Endometrium (tissue), 2 donors: Measurements from ENCODE around the gene THSD4.
A peak's percentile ranks its signal among the peaks of the same experiment; 100 is the strongest.
"Not testable (repeated sequence)": the region's sequence is repeated elsewhere in the genome, so short reads cannot be mapped to it uniquely, and the experiment has no call there.

Experiments used
- FAIRE-seq: peaks from 2 replicates; lab custom pipeline; 2012; peaks lifted over from hg19 to GRCh38; lab: Jason Lieb, UNC
- donor health status: control.
- donor health status: control.

THSD4 gene

DNA sequence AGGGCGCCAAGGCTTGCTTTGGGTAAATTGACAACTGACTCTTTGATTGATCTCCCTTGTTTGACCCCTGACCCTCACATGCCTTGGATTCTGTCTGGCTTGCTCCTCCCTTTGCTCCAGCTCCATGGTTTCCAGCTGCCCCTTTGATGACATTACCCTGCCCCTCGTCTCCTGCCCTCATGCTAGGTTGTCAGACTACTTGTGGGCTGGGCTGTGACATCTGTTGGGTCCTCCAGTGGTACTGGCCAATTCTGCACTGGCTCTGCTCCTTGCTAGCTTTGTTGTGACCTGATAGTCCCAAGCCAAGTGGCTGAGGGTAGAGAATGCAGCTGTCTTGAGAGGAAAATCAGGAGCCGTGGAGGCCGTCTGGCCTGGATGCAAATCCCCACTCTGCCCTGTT lies 6.2 kb downstream of the THSD4 start:
- FAIRE-seq, result no peak

DNA sequence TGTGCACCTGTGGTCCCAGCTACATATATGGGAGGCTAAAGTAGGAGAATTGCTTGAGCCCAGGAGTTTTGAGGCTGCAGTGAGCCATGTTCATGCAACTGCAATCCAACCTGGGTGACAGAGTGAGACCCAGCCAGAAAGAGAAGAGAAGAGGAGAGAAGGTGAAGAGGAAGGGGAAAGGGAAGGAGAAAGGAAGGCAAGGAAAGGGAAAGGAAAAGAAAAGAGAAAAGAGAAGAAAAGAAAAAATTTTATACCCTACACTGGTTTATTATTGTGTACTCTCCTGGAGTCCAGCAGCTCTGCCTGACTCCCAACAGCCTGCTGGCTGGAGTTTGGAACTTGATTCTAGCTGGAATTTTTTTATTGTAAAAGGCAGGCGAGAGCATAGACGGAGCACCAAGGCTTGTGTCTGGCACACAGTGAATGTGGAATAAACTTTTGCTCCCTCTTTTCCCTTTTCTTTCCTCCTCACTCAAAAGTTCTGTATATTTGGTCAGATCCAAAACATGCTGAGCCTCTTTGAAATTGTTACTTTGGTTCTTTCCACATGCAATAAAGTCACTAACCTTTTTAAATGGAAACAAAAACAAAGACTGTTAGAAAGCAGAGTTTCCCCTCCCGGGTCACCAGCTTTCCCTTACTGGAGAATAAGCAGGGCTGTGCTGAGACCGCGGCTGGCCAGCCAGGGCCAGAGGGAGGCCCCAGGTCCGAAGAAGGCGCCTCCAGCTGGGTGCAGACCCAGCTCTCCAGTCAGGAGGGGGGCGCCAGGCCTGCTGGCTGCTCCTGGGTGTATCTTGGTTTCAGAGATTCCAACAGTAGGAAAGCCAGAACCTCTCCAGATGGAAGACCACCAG lies 9.9 kb downstream of the THSD4 start:
- peak; percentile 91 for FAIRE-seq

DNA sequence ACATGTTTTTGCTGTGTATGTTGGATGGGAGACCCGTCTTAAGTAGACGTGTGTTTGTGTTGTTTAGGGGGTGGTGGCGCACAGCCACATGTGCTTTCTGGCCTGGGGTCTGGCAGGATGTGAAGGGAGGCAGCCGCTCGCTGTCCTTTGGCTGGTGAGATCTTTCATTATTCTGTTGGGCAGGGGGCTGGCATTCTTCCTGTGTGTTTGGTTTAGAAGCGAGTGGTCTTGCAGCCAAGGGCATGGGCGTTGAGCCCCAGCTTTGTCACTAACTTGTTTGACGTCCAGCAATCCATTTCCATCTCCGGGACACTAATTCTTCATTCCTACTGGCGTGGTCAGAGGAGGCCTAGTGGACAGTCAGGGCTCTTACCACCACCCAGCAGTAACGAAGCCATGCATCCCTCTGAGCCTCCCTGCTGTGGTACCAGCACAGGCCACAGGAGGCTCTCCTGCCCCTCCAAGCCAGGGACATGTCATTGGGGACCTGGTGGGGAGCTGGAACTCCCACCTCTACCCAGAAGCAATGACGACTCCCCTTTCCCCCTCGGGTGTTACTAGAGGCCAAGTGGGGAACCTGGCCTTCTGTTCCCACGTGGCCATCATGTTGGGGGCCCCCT lies 10.7 kb downstream of the THSD4 start:
- no peak for FAIRE-seq

DNA sequence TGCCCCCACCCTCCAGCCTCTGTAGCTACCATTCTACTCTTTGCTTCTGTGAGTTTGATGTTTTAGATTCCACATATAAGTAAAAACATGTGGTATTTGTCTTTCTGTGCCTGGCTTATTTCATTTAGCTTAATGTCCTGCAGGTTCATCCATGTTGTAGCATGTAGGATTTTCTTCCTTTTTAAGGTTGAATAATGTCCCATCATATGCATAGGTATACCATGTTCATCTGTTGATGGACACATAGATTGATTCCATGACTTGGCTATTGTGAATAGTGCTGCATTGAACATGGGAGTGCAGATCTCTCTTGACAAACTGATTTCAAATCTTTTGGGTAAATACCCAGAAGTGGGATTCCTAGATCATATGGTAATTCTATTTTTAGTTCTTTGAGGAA lies 11.8 kb downstream of the THSD4 start:
- FAIRE-seq, result no peak

DNA sequence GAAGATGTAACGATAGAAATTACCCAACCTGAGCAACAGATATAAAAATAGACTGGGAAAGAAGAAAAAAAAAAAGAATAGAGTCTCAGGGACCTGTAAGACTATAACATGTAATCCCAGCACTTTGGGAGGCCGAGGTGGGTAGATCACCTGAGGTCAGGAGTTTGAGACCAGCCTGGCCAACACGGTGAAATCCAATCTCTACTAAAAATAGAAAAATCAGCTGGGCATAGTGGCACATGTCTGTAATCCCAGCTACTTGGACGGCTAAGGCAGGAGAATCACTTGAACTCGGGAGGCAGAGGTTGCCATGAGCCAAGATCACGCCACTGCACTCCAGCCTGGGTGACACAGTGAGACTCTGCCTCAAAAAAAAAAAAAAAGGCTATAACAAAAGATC lies 12.9 kb downstream of the THSD4 start:
- not testable (repeated sequence) for FAIRE-seq

DNA sequence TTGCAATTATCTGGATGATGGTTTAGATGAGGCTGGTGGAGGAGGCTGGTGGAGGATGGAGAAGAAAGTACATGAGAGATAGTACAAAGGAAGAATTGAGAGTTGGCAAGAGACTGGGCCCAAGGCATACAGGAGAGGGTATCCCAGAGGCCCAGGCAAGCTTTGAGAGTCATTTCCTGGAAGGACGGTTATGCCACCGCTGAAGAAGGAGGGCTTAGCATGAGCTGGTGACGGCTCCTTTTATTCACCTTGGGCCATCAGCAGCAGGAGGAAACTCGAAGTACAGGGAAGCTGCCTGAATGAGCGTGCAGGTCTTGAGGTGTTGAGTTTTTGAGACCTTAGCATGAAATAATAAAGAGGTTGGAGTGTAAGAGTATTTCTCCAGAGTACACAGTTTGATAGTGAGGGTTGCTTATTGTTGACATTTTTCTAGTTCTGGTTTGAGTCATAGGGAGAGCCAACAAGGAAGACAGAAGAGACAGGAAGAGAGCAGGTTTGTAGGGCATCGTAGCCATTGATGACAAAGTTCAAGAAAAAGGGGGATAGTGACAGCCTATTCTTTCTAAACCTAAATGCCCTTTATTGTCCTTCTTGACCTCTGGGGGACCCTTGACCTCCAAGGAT lies 13.8 kb downstream of the THSD4 start:
- no peak for FAIRE-seq

DNA sequence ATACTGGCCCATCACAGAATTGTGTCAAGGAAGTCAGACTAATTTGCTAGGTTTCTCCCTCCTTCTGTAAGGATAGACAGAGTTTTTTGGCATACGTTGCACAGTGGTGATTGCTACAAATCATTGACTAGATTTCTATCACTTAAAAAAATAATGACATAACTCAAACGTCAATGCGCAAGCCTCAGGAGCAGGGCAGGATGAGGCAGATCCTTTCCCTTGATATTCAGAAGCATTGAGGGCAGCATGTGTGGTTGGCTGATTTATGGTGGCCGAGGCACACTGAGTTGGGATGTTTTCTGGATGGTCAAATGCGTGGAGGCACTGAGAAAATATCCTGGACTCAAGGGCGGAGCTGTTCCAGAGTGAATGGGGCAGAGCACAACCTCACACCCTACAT lies 14.4 kb downstream of the THSD4 start:
- FAIRE-seq, result no peak

DNA sequence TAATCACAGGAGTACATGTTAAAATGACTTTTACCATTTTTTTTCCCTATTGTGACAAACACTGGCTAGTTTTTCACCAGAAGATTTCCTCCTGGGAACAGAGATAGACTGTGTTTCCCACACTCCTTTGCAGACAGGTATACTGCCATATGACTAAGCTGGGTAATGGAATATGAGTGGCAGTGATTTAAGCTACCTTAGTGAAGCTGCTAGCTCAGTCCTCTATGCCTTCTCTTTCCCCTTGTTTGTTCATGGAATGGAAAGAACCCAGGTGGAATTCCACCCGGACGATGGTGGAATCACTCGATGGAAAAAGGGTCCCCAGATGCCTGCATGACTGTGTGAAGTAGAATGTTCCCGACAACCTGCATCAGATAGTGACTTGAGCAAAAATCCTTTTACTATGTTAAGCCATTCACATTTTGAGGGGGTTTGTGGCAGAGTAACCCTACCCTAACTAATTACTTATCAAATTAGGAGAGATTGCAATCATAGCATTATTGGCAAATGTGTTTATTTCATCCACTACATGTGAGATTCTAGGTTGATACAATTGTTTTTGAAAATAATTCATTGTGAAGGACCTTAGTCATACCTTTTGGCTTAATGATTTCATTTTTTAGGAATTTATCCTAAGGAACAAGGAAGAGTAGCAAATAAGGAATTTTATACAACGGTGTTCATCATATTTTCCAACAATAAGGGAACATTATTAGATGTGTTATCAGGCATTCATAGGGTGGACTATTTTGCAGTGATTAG lies 16.5 kb downstream of the THSD4 start:
- no peak for FAIRE-seq

DNA sequence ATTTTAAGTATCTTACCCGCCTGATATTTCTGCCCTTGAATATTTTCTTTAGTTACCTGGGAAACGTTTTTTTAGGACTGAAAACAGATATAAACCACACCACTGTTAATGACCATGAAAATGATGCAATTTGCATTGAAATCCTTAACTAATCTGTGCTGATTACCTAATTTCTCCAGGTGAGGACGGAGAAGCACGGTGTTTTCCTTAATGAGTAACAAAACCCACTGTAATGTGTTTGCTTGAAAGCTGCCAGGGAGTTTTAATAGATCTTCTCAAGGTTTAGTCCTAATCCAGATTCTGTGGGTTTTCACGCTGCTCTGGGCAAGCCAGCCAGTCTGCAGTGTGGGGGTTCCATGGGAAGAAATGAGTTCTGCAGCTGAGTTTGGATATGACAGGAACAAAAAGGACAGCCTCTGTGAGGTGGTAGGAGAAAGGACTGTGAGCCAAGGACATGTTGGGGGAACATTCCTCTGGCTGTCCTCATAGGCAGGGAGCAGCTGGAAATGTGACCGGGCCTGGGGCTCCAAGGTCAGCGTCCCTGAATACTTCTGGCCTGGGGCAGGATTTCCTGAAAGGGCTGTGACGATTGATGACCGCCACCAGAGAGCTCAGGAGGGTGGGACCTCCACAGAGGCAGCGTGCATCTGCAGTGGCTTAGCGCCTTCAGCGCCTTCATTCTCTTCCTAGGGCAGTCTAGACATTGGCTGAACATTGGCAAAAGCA lies 18.6 kb downstream of the THSD4 start:
- no peak for FAIRE-seq

DNA sequence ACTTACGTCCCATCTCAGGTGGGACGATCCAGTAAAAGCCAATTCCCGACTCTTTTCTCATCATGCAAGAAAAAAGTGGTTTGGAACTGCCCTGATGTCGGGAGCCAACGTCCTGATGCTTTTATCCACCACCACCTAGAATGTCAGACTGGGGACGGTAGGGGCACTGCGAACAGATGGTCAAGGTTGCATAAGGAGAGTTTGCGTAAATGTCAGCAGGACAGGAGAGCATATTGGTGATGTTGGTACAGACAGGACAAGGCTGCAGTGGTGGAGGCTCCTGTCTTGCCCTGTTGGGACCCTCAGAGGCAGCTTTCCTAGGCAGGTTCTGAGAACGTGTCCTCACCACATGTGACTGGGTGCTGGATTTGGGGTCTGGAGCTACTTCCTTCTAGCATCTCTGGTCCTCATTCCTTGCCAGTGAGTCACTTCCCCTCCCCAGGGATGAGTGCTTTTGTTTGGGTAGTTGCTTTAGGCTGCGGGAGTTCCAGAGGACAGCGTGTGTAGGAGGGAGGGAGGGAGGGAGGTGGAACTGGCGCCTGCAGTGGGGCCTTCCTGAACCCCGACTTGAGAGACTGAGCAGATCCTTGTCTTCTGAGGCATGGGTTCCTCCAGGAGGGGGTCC lies 21.0 kb downstream of the THSD4 start:
- no peak for FAIRE-seq

DNA sequence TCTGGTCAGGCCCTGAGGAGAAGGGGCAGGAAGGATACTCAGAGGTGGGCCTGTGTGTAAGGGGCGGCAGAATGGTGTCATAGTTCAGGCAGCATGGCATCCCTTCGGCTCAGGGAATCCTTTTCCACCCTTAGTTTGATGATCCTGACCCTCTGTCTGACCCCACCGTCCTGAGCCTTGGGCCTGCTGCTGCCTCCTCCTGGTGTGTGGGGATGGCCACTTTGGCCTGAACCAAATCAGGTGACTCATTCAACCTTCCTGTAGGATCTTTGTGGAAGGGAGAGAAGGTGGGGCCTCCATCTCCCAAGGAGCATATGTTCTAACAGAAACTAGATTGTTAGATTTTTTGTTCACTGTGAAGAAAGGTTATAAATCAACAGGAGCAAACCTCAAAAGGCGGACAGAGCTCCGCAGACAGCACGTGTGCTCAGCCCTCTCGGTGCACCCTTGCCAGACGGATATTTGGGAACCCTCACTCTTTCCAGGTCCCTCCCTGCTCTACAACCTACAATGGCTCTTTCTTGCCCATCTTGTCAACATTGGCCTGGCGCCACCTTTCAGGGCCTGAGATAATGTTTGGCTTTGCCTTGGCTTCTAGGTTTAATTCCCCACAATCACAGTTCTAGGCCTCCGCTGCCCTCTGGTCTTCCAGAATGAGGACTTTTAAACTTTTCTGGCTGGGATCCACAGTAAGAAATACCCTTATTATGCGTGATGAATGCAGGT lies 21.7 kb downstream of the THSD4 start:
- no peak for FAIRE-seq

DNA sequence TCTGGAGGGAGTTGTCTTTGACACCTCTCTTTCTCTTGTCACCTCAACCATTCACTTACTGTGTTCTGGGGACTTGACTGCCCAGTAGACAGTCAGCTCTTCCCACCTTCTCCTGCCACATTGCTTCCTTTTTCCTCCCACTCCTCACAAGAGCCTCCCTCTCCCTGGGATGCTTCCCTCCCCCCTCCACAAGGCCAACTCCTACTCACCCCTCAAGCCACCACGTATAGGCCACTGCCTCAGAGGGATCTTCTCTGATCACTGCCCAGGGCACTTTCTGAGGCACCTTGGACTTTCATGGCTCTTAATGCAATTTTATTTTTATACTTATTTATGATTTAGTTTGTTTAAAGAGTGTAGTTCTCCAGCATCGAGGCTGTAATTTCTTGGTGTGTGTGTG lies 23.2 kb downstream of the THSD4 start:
- no peak for FAIRE-seq

DNA sequence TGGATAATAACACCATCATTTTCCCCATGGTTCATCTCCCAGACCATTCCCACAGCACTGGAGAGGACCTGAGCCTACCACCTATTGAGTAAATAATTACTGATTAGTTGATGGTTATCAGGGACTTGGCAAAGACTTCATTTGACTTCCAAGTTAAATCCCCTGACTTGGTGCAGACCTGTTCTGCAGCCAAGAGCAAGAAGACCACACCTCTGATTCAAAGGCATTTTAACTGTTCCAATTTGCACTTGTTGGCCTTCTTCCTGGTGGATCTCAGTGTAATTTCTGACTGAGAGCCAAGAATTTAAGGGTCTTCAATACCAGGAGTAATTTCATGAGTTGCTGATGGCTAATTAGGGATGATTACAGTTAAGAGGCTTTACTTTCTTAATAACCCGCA lies 24.0 kb downstream of the THSD4 start:
- FAIRE-seq, result no peak

DNA sequence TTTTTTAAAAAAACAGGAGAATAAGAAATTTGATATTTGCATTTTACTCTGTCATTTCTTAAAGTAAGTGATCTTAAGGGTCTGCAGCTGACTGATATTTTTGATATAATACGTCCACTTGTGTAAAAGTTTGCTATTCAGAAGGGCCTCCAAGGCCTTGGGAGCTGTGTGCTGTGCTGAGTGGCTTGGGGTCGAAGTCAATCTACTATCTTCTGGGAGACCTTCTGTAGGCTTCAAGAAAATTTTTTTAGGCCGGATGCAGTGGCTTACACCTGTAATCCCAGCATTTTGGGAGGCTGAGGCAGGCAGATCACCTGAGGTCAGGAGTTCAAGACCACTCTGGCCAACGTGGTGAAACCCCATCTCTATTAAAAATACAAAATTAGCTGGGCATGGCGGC lies 26.3 kb downstream of the THSD4 start:
- no peak for FAIRE-seq

DNA sequence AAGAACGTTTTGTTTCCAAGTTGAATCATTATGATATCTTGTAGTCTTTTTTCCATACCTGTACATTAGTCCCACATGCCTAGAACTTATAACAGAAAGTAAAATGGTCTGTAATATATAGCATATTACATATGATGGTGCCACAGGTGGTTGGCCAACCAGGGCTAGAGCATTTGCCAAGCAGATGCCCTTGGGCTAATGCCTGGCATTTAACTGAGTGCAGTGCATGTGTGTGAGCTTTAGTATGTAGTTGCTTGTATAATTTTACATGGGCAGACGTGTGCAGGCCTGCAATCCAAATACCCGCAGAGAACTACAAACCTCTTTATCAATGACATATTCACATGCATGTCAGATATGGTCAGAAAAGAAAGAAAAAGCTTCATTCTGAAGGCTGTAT lies 27.5 kb downstream of the THSD4 start:
- FAIRE-seq, result no peak

DNA sequence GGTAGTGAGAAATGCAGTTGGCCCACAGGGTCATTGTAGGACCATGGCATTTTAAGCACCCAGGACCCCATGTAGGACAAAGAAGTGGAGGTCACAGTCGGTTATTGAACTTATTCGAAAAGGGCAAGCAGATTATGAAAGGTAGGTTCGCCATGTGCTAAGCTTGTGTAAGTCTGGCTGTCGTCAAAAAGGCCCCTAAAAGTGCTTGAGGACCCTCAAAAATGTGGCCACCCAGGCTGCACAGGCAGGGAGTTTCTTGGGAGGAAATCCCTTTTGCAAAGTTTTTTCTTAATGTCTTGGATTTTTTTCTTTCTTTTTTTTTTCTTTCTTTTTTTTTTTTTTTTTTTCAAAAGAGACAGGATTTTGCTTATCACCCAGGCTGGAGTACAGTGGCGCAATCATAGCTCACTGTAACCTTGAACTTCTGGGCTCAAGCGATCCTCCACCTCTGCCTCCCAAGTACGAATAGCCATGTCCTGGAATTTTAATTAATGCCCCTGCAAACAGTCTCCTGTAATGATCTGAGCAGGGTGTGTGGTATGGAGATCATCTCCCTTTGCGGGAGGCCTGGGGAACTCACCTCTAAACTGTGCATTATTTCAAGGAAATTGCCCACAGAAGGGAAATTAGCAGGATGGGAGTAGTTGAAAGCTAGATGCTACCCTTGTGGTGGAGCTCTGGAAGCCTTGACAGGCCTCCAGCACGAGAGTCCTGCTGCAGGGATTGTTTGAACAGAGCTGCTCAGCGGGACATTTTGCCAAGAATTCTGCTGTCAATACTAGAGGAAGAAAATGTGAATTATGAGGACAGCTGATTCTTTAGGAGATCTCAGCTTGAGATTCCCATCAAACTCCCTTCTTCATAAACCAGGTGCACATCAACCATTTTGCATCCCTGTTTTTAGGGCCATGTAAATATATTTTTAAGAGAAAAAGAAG lies 28.4 kb downstream of the THSD4 start:
- FAIRE-seq, result no peak

DNA sequence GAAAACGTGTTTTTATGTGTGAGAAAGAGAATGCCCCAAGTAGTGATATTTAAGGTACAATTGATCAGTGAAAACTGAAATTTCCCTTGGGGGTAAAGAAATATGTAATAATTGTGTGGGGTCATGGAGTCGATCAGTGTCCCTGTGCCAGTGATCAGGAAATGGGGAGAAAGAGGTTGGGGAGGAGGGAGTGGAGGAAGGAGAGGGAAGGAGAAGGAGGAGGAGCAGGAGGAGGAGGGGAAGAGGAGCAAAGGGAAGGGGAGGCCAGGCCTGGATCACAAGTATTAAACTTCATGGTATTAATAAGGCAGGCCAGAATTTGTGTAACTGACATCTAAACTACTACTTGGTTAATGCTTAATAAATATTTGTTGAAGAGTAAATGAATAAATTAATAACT lies 30.4 kb downstream of the THSD4 start:
- no peak for FAIRE-seq

DNA sequence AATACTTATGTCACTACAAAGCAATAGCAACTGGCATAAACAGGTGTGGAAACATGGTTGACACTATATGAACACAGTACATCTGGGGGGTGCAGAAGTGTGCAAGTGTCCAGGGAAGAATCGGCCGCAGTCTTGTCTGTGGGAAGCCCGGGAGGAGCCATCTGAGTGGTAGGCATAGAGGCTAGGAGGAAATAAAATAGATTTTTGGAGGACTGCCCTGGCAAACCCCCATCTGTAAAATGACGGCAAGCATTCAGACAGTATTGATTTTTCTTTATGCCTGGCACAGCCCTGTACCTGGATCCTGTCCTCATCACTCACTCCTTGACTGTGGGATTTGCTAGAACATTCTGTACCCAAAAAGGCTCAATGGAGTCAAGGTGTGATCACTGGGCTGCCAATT lies 31.3 kb downstream of the THSD4 start:
- FAIRE-seq, result no peak

DNA sequence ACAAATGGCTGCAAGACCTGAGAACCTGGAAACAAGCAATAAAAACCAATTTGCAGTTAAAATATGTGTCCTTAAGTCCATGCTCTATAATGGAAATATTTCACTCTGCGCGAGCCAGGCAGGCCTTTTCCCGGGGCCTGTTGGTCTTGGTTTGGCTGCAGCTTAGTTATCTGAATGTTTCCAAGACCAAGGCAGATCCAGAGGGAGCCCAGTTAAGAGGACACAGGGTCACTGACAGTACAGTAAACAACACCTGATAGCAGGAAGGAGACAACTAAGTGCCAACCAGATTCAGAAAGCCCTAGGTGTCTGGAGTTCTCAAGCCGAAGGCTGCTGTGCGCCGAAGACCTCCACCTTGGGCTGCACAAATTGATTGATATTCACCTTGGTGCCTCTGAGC lies 32.8 kb downstream of the THSD4 start:
- no peak for FAIRE-seq
